Smooth muscle cell (in vitro differentiated cells): ENCODE measurements around the gene REELD1. TPM values are rescaled to one million over a fixed set of nuclear protein-coding genes. Genes with fewer than 3 reads are reported as not detected.

ENCODE experiments used
- DNase-seq: peaks from one replicate; lab custom pipeline; 2025; ENCODE audit not compliant: unreplicated experiment; lab: John Stamatoyannopoulos, UW
- H2AFZ ChIP-seq: fragments of 200-600 bp; sonication (generic); 2 replicates; pipeline ENCODE4 v1.6.0; 2016; ENCODE audit warnings: antibody characterized with exemption, low read depth, mild to moderate bottlenecking
- H3F3A ChIP-seq: fragments of 200-600 bp; sonication (generic); 2 replicates; pipeline ENCODE4 v1.6.0; 2017; ENCODE audit warnings: antibody characterized with exemption, low read depth
- H3K27ac ChIP-seq: fragments of 200-600 bp; sonication (generic); 2 replicates; pipeline ENCODE4 v1.5.1; 2016; ENCODE audit warnings: low read depth, mild to moderate bottlenecking
- H3K27me3 ChIP-seq: fragments of 200-600 bp; sonication (generic); 2 replicates; pipeline ENCODE4 v1.6.1; 2016; ENCODE audit warnings: low read depth, mild to moderate bottlenecking
- H3K36me3 ChIP-seq: fragments of 200-600 bp; sonication (generic); 2 replicates; pipeline ENCODE4 v1.5.1; 2016; ENCODE audit warnings: low read depth
- H3K4me1 ChIP-seq: fragments of 200-600 bp; sonication (generic); 2 replicates; pipeline ENCODE4 v1.5.1; 2016; ENCODE audit warnings: low read depth
- H3K4me2 ChIP-seq: fragments of 200-600 bp; sonication (generic); 2 replicates; pipeline ENCODE4 v1.6.0; 2016; ENCODE audit warnings: mild to moderate bottlenecking
- H3K4me3 ChIP-seq: fragments of 200-600 bp; sonication (generic); 2 replicates; pipeline ENCODE4 v1.5.1; 2016; ENCODE audit warnings: mild to moderate bottlenecking
- H3K79me2 ChIP-seq: fragments of 200-600 bp; sonication (generic); 2 replicates; pipeline ENCODE4 v1.6.0; 2016; ENCODE audit warnings: low read depth, mild to moderate bottlenecking
- H3K9ac ChIP-seq: fragments of 200-600 bp; sonication (generic); 2 replicates; pipeline ENCODE4 v1.6.0; 2016; ENCODE audit warnings: low read depth
- H3K9me3 ChIP-seq: fragments of 200-600 bp; sonication (generic); replicated peaks from 2 replicates; pipeline ENCODE4 v1.5.1; 2016; ENCODE audit warnings: low read depth
- H4K20me1 ChIP-seq: fragments of 200-600 bp; sonication (generic); 2 replicates; pipeline ENCODE4 v1.6.0; 2016; ENCODE audit warnings: low read depth
- WGBS: methylation state at CpG from one replicate; pipeline ENCODE4 v1.1.7; 2016; ENCODE audit warnings: low lambda C conversion rate; 5-methylcytosine and 5-hydroxymethylcytosine counted together
- polyA plus RNA-seq: library from polyadenylated mRNA; unstranded; fragments of >200 nt; fragmentation: Nextera tagmentation; extraction: Ambion mirVana; gene quantifications from 2 replicates; pipeline ENCODE4 v1.2.1, GENCODE V29; 2016
- total RNA-seq: library from RNA; depleted of rRNA; stranded (reverse); fragments of >200 nt; gene quantifications from 2 replicates; pipeline ENCODE4 v1.2.3, GENCODE V29; 2014
- TF ChIP-seq, protein P1 (sequence below): fragments of 200-600 bp; sonication (generic); IDR thresholded peaks from 2 replicates; pipeline ENCODE4 v1.5.1; 2017; ENCODE audit warnings: borderline replicate concordance, mild to moderate bottlenecking, antibody characterized with exemption; ENCODE audit not compliant: insufficient read depth, poor library complexity, severe bottlenecking

The REELD1 gene
- total and polyA plus RNA-seq, 2 experiments from 2014 or later, result not detected

DNA sequence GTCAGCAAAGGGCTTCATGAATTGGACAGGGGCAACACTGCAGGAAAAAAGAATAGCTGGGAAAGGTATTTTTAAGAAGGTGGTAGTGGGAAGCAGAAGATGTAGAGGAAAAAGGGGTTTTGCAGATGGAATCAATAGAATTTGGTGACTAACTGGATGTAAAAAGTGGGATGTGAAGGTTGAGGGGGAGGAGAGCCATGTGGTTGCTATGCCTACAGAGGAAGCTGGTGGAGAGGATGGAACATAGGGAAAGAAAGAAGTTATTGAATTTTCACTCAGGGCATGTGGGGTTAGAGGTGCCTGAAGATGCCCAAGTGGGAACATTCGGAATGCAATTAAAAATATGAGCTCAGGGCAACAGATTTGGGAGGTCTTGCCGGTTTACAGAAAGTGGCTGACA lies 33.0 kb downstream of the REELD1 start:
- no peak for DNase-seq
- H2AFZ ChIP-seq, result no peak overlapping the region
- H3K4me2 ChIP-seq, result no peak overlapping the region
- no peaks in the 10 kb centered on the region for H3K79me2 ChIP-seq
- no peak overlapping the region for H3K4me3 ChIP-seq
- H4K20me1 ChIP-seq, result no peaks in the 10 kb centered on the region
- no peak overlapping the region for H3K9ac ChIP-seq
- no peaks in the 10 kb centered on the region for H3K9me3 ChIP-seq
- H3K4me1 ChIP-seq, result no peaks in the 10 kb centered on the region
- no peak overlapping the region for H3K27ac ChIP-seq
- H3K36me3 ChIP-seq, result no peaks in the 10 kb centered on the region
- TF ChIP-seq, protein P1, sequence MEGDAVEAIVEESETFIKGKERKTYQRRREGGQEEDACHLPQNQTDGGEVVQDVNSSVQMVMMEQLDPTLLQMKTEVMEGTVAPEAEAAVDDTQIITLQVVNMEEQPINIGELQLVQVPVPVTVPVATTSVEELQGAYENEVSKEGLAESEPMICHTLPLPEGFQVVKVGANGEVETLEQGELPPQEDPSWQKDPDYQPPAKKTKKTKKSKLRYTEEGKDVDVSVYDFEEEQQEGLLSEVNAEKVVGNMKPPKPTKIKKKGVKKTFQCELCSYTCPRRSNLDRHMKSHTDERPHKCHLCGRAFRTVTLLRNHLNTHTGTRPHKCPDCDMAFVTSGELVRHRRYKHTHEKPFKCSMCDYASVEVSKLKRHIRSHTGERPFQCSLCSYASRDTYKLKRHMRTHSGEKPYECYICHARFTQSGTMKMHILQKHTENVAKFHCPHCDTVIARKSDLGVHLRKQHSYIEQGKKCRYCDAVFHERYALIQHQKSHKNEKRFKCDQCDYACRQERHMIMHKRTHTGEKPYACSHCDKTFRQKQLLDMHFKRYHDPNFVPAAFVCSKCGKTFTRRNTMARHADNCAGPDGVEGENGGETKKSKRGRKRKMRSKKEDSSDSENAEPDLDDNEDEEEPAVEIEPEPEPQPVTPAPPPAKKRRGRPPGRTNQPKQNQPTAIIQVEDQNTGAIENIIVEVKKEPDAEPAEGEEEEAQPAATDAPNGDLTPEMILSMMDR, result no peak
- H3F3A ChIP-seq, result no peaks in the 10 kb centered on the region
- WGBS, result 74% methylated on average over 2 of the region's 2 CpGs
- no peaks in the 10 kb centered on the region for H3K27me3 ChIP-seq

DNA sequence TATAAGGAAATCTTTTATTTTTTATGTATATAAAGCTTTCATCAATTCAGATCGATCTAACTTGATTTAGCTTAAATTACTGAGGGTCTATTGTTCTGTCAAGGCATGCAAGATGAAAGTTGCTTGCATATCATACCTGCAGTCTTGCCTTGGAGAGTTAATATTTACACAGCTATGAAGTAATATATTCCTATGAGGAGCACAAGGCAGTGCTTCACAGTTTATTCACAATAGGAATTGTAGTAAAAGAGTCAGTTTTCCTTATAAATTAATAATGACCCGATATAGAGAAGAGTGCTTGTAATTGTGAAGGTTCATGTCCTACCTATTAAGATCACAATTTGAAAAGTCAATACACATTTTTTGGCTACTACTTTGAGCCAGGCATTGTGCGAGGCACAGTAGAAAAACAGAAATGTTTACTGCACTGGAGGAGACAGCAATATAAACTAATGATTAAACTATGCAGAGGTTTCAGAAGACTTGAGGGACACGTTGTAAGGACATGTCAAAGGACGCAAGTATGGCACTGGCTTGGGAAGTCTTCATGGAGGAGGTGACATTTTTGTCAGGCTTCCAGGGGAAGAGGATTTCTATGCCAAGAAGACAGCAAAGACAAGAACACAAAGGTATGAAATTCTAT lies 38.8 kb downstream of the REELD1 start:
- Histone ChIP-seq H3F3A (no peaks in the 10 kb centered on the region), H3K36me3 (no peaks in the 10 kb centered on the region), H3K9me3 (no peaks in the 10 kb centered on the region), H4K20me1 (no peaks in the 10 kb centered on the region), H3K27me3 (no peaks in the 10 kb centered on the region), H3K4me1 (no peaks in the 10 kb centered on the region), H3K4me2 (no peak overlapping the region), H3K79me2 (no peaks in the 10 kb centered on the region), H3K9ac (no peak overlapping the region), H2AFZ (no peak overlapping the region), H3K27ac (no peak overlapping the region), H3K4me3 (no peak overlapping the region)
- no peak for DNase-seq
- TF ChIP-seq, protein P1, result no peak
- 92% methylated on average over 5 of the region's 5 CpGs for WGBS

DNA sequence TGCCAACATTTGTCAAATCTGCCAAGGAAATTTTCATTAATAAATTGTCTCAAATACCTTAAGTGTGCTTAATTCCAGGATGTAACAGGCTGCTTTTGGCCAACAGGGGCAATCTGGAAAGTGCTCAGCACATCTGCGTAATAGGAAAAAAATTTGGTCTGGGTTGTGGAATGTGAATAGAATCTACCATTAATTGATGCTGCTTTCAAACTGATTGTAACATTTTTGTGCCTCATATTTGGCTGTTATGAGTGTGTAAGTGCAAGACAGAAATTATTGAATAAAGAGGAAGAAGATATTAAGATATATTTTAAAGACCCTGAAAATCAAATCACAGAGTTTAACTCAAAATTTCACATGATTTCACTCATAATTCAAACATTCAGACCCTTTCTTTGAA lies 41.1 kb downstream of the REELD1 start:
- Histone ChIP-seq H2AFZ (no peak overlapping the region), H3K27ac (no peak overlapping the region), H3K9ac (no peak overlapping the region), H3K4me3 (no peak overlapping the region), H3K9me3 (no peaks in the 10 kb centered on the region), H3F3A (no peaks in the 10 kb centered on the region), H3K36me3 (no peaks in the 10 kb centered on the region), H4K20me1 (no peaks in the 10 kb centered on the region), H3K79me2 (no peaks in the 10 kb centered on the region), H3K4me2 (no peak overlapping the region), H3K4me1 (no peaks in the 10 kb centered on the region), H3K27me3 (no peaks in the 10 kb centered on the region)
- no peak for DNase-seq
- WGBS, result 81% methylated on average over 1 of the region's 1 CpG
- TF ChIP-seq, protein P1, result no peak

DNA sequence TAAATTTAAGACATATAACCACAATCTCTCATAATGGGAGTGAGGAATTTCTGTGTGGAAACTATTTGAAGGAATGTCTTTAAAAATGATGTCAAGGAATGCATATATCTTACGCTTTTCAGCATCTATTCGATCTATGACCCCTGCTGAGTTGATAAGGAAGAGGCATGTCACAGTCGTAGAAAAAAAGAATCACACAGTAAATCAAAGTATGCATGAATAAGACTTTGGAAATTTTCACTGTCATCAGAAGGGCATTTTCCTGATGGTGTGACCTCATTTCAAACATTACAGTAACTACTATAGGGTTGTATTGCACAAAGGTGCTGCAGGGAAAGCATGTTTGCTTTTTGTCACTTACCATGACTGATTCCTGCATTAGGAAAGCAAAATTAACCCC lies 41.5 kb downstream of the REELD1 start:
- no peak for DNase-seq
- H2AFZ ChIP-seq, result no peak overlapping the region
- no peak overlapping the region for H3K9ac ChIP-seq
- no peaks in the 10 kb centered on the region for H3K36me3 ChIP-seq
- no peak overlapping the region for H3K4me3 ChIP-seq
- H3K27ac ChIP-seq, result no peak overlapping the region
- no peaks in the 10 kb centered on the region for H4K20me1 ChIP-seq
- no peaks in the 10 kb centered on the region for H3K9me3 ChIP-seq
- H3K79me2 ChIP-seq, result no peaks in the 10 kb centered on the region
- H3K4me1 ChIP-seq, result no peaks in the 10 kb centered on the region
- H3K4me2 ChIP-seq, result no peak overlapping the region
- TF ChIP-seq, protein P1, result no peak
- H3K27me3 ChIP-seq, result no peaks in the 10 kb centered on the region
- 60% methylated on average over 3 of the region's 3 CpGs for WGBS
- H3F3A ChIP-seq, result no peaks in the 10 kb centered on the region
